Astrocyte of the spinal cord (primary cell): ENCODE results near the gene ZNF580.

Source experiments
- DNase-seq: peaks from one replicate; pipeline ENCODE4 v3.0.0; 2011; ENCODE audit warnings: low read depth, low spot score
- H3K4me3 ChIP-seq: 2 replicates; pipeline ENCODE4 v1.5.1; 2011; ENCODE audit warnings: low read depth, mild to moderate bottlenecking, low read length, moderate library complexity
- in situ Hi-C: cut with HindIII; loops from 2 replicates; pipeline ENCODE4 v1.10.0; 2017; ENCODE audit warnings: low sequenced_read_pairs
- TF ChIP-seq, protein P1 (sequence below): IDR thresholded peaks from 2 replicates; pipeline ENCODE4 v1.5.1; 2012; ENCODE audit warnings: low read depth, mild to moderate bottlenecking, low read length, inconsistent platforms

The ZNF580 gene

DNA sequence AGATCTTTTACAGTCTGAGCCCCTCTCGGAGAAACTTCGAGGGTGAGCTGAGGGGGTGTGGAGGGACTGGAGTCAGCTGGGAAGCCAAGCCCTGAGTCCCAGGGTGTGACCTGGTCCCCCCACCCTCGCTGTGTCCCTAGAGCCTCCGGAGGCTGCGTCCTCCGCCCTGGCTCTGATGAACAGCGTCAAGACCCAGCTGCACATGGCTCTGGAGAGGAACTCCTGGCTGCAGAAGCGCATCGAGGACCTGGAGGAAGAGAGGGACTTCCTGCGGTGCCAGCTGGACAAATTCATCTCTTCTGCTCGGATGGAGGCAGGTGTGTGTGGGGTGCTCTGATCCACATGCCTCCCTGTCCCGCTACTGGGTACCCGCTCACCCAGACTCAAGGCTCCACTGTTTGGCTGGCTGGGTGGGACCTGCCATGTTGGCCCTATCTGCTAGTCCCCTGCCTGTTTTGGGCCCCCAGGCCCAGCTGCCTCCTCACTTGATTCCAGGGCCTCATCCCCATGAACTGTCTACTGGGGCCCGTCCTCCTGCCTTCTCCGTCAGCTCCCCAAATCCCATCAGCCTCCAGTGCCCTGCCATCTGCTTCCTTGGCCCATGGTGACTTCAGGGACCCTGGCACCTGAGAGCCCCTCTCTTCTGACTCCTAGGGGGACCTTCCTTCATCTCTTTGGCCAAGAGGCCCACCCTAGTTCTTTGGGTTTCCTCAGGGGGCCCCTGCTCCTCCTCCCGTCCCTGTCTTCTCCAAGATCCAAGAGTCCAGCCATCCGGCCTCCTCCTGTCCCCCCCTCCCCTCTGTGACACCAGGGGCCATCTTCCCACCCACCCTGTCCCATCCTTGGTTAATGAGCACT lies 8.7 kb downstream of the ZNF580 start:
- H3K4me3 ChIP-seq, result peak overlapping the region; percentile 71
- DNase-seq, result no peak
- TF ChIP-seq, protein P1, sequence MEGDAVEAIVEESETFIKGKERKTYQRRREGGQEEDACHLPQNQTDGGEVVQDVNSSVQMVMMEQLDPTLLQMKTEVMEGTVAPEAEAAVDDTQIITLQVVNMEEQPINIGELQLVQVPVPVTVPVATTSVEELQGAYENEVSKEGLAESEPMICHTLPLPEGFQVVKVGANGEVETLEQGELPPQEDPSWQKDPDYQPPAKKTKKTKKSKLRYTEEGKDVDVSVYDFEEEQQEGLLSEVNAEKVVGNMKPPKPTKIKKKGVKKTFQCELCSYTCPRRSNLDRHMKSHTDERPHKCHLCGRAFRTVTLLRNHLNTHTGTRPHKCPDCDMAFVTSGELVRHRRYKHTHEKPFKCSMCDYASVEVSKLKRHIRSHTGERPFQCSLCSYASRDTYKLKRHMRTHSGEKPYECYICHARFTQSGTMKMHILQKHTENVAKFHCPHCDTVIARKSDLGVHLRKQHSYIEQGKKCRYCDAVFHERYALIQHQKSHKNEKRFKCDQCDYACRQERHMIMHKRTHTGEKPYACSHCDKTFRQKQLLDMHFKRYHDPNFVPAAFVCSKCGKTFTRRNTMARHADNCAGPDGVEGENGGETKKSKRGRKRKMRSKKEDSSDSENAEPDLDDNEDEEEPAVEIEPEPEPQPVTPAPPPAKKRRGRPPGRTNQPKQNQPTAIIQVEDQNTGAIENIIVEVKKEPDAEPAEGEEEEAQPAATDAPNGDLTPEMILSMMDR, result no peak
- in situ Hi-C loops, result no loop called here

DNA sequence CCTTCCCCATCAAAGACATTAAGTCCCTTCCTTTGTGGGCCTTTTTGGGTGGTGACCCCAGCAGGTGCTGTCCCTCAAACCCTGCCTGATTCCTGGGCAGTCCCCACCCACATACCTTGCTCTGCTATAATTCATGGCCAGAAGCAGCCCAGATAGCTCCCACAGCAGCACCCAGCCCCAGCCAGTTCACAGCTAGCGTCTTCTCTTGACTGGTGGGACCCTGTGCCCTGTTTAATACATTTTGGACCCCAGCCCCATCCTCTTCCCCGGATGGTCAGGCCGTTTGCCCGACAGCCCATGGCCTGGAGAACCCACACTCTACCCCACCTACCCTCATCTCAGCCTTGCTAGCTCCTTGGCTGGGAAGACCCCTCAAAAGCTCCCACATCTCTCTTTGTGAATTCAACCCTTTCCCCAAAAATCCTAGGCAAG lies 9.3 kb downstream of the ZNF580 start:
- no peak for DNase-seq
- no peak overlapping the region for H3K4me3 ChIP-seq
- TF ChIP-seq, protein P1, result no peak
- in situ Hi-C loops, result no loop called here

DNA sequence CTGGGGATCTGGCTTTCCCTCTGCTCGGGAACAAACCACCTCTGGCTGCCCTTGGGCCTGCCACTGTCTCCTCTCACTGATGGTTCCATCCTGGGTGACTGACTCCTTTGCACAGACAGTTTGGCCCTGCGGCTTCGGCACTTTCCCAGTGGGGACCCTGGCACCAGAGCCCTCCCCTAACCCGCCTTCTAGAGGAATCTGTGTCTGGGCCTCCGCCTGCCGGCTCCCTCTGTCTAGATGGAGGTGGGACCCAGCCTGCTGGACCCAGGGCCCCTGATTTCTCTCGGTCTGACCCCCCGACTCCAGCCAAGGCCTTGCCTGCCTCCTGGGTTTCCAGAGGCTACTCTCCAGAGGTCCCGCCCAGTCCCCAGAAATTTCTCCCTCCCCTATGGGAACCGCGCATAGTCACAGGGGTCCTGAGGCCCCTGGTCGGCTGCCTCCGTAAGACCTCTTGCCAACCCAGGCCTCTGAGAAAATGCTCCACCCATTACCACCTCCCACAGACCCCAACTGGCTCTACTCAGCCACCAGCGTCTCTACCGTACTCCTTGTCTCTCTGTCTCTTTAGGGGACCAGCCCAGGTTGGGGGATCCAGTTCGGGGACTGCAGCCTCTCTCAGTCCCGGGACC lies 9.9 kb downstream of the ZNF580 start:
- in situ Hi-C loops, result no loop called here

DNA sequence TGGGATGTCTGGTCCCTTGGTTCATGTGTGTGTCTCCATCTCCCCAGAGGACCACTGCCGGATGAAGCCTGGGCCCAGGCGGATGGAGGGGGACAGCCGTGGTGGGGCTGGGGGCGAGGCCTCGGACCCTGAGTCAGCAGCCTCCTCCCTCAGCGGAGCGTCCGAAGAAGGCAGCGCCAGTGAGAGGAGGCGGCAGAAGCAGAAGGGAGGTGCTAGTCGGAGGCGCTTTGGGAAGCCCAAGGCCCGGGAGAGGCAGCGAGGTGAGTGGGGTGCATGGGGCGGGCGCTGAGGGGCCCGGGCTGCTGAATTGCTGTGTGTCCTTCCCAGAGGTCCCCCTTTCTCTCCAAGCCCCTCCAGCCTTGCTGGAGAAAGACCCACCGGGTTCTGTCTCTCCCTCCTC lies 10.4 kb downstream of the ZNF580 start:
- TF ChIP-seq, protein P1, result no peak
- in situ Hi-C loops, result no loop called here
- H3K4me3 ChIP-seq, result no peak overlapping the region
- DNase-seq, result no peak

More for the DNA sequence above, 9.9 kb downstream of the ZNF580 start:
- TF ChIP-seq, protein P1, result no peak
- no peak for DNase-seq
- H3K4me3 ChIP-seq, result no peak overlapping the region

DNA sequence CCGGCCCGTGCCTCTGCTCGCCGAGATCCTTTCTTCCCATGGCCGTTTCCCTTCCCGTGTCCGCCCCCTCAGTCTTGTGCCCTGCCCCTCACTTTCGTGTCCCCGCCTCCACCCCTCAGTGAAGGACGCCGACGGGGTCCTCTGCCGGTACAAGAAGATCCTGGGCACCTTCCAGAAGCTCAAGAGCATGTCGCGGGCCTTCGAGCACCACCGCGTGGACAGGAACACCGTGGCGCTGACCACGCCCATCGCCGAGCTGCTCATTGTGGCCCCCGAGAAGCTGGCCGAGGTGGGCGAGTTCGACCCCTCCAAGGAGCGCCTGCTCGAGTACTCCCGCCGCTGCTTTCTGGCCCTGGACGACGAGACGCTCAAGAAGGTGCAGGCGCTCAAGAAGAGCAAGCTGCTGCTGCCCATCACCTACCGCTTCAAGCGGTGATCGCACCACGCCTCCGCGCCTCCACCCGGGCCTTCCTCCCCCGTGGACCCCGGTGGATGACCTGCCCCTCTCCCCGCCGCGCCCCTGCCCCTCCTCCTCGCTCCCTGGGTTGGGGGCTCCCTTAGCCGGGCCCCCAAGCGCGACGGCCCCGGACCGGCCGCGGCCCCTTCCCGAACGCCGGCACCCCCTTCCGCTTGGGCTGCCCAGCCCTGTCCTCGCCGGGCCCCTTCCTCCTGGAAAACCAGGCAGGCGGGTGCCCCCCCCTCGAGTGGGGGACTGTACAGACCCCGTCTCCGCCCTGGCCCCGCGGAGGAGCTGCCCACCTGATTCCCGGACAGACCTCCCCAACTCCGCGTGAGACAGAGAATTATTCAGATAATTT lies 11.7 kb downstream of the ZNF580 start:
- H3K4me3 ChIP-seq, result no peak overlapping the region
- TF ChIP-seq, protein P1, result no peak
- in situ Hi-C loops, result no loop called here
- no peak for DNase-seq

DNA sequence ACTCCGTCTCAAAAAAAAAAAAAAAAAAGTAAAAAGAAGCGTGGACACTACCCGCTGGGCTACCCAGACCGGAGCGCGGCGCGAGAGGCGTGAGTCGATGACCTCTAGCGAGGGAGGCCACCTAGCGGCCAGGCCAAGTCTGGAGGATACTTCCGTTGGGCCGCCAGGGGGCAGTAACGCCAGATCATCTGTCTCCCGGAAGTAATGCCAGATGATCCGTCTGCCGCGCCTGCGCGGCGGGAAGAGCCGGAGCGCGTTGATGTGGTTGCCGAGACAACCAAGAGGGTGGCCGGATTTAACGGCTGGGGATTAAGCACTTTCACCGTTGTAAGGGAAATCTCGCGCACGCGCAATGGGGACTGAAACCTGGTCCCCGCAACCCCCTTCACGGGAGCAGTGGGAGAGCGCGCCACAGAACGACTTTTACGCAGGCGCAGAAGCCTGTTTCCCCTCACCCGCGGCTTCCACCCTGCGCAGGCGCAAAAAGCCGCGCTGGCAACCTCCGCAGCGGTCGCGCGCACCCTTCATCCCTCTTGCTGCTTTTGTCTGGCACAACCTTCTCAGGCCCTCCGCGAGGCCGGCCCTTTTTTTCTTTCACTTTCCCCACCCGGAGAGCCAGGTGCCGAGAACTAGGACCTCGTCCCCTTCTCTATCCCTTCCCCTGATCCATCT lies 13.0 kb downstream of the ZNF580 start:
- peak overlapping the region; percentile 69 for H3K4me3 ChIP-seq
- DNase-seq, result peak; percentile 100
- in situ Hi-C loops, result no loop called here
- TF ChIP-seq, protein P1, result peak; percentile 100
